ENCODE measurements around the gene C20orf204.

Gene C20orf204

GRCh38 chr20:64042054-64042781 lies 6.2 kb downstream of the C20orf204 start:
- no peak for DNase-seq

DNA sequence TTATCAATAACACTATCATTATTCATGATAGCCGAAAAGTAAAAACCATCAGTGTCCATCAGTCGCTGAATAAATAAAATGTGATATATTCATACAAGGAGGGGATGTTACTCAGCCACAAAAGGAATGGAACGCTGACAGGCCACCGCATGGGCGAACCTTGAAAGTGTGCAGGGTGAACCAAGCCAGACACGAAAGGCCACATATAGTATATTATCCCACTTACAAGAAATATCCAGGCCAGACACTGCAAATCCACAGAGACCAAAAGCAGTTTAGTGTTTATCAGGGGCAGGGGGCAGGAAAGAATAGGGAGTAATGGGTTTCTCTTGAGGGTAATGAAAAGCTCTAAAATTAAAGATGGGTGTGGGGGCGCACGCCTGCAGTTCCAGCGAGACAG lies 7.8 kb downstream of the C20orf204 start:
- DNase-seq: no peak

- DNase-seq: no peak
Measured at GRCh38 chr20:64044484-64045247, 8.7 kb downstream of the C20orf204 start.

DNA sequence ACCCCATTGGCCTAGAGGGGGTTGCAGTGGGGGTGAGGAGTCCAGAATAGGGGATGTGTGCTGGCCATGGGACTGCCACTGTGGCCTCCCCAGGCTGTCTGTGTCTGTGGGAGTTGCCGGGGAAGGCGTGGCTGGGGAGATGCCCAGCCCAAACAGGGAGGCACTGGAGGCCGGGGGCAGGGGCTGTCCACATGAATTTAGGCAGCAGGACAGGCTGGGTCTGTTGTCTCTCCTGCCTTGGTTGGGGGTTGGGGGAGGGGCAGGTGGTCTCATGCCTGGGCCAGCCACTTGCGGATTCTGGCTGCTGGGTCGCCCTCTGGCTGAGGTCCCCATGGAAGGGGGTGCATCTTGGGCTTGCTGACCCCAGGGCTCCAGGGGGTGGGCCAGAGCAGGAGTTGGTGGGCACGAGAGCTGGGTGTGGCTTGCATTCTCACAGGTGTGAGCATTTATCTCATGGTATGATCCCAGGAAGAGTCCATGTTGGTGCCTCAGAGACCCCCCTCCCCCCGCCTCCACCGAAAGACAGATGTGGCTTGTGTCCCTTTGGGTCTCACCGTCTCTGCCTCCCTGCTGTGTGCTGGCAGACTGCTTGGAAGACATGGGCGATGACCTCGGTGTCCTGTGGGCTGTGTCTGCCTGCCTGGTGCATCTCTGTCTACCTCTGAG lies 9.5 kb downstream of the C20orf204 start:
- DNase-seq: no peak

DNA sequence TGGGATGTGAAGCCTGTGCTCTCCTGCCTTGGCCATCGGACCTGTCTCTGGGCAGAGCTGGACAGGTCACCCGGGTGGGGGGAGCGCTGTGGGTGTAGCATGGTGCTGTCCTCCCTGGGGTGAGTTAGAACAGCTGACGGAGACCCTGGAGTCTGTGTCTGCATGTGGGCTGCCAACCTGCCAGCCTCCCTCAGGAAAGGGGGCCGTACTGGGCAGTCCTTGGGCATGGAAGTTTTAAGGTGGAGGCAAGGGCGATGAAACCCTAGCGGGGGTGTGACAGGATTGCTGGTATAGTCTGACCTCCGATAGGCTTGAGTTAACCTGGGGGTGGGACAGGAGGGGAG lies 11.0 kb downstream of the C20orf204 start:
- DNase-seq: no peak

DNA sequence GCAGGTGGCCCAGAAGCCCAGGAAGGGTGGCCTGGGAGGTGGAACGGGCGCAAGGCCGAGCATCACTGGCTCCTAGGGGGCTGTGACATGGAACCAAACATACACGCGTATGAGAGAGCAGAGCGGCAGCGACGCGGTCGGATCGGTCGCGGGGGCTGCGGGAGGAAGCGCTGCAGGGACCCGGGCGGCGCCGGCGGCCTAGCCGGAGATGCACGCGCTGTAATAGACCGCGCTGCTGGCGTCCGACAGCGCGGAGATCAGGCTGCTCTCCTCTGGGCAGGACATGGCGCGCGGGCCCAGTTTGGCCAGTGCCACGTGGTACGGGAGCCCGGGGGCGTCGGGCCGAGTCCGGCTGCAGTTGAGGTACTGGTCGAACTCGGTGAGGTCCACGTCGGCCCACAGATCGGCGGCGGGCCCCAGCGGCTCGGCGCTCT lies 12.0 kb downstream of the C20orf204 start:
- no peak for DNase-seq

- DNase-seq: no peak
Measured at GRCh38 chr20:64048402-64049044, 12.5 kb downstream of the C20orf204 start.

- DNase-seq: no peak
Measured at GRCh38 chr20:64049060-64049877, 13.3 kb downstream of the C20orf204 start, which contains the start of gene SOX18. TSS of gene SOX18 (minus strand) at chr20:64049639. CDS start at chr20:64049516, 123 bp downstream.

DNA sequence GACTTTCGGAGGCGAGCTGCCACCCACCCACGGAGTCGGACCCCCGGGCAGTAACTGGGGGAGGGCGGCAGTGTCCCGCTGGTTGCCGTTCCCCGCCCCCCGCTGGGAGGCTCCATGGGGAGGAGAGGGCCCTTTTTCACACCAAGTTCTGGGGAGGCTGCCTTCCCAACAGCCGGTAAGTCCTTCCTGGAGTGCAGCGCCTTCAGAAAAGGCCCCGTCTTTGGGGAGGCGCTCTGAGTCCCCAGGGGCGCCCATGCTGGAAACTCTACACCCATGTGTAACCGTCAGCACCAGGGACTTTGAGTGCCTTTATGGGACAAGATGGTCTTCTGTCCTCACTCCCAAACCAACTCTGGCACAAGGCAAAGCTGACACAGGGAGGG lies 13.9 kb downstream of the C20orf204 start:
- DNase-seq: no peak

GRCh38 chr20:64050261-64051032 lies 14.5 kb downstream of the C20orf204 start:
- no peak for DNase-seq

DNA sequence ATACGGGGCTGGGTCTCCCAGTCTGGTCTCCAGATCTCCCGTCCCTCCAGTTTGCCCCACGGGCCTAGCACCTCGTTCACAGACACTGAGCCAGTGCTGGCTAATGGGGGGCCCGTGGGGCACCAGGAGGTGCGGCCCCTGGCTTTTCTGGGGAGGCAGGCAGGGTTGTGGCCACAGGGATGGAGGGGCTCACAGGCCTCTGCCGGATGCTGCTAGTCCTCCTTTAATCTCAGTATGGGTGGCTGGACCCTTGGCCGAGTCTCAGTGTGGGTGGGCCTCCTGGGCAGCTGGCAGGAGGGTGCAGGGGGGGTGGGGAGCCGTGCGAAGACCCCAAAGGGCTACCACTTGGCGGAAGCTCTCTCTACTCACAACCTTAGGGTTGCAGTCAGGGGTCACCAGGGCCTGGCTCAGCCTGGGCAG lies 15.1 kb downstream of the C20orf204 start:
- no peak for DNase-seq

GRCh38 chr20:64051561-64052325 lies 15.8 kb downstream of the C20orf204 start:
- DNase-seq: no peak

DNA sequence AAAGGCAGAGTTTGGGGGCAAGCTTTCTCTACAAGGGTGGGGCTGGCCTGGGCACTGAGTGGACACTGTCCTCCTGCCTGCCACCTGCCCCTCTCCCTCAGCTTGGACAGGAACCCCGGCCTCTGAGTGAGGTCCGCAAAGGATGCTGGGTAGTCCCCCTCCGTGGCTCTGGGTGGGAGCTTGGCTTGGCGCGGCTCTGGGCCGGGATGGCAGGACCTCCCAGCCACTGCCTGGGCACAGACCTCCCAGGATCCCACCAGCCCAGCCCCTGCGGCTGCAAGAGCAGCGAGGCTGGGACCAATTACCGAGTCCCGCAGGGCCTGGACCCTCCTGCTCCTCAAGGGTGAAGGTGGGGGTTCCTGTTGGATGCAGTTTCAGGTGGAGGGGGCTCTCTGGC lies 16.3 kb downstream of the C20orf204 start:
- DNase-seq: no peak

GRCh38 chr20:64052987-64053840 lies 17.2 kb downstream of the C20orf204 start:
- DNase-seq: no peak

DNA sequence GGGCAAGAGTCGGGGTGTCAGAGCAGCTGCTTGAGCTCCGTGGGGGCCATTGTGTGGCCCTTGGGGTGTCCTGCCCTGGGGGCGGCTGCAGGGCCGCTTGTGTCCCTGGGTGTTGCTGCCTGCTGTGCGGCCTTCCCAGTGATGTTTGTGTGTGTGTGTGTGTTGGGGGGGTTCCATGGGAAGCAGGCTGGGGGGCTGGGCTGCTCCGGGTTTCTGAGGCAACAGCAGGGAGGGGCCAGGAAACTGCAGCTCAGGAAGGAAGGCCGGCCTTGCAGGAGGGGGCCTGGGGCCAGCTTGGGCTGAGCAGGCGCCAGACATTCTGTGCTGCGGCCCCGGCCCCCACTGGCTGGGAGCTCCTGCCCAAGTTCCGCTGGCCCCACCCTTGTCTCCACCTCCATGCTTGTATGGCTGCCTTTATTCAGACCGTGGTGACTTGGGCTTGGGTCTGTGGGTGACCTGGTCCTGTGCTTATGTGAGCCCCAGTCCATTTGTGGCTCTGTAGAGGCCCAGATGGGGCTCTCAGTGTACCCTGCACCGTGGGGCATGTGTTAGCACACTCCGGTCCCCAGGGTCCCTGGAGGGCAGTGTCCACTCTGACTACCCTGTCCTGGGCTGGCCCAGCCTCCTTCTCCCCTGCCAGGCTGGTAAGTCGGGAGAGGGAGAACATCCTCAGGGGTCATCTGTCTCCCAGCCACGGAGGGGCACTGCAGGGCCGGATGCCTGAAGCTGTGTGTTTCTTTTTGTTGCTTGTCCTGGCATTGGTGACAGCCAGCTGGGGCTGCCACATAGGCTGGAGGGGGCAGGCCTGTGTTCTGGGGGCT lies 18.1 kb downstream of the C20orf204 start:
- no peak for DNase-seq

- DNase-seq: no peak
Measured at GRCh38 chr20:64055396-64055892, 19.5 kb downstream of the C20orf204 start.

DNA sequence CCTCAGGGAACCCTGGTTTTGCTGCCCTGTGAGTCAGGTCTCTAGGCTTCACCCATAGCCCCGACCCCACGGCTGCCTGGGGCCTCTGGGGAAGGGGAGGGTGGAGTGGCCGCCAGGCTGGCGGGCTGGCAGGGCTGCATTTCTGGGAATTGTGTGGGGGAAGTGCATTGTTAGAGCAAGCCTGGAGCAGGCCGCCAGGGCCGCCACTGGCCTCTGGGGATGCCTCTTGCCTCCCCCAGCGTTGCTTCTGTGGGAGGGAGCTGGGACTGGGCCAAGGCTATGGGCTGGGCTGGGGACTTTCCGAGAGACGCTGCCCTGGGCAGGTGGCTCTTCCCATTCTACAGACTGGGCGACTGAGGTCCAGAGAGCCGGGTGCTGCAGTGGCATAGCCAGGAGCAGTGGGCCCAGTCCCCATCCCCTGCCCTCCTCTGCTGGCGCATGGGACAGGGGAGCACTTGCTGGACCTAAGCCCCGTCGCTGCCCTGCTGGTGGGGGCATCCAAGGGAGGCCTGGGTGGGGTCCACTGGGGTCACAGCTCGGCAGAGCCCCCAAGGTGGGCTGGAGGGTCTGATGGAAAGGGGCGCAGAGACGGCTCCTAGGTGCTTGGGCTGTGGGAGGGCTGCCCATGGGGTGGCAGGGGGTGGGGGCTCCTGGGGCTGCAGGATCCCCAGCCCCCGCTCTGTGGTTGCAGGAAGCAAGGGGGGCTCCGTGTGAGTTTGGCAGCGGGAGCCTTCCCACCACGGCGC lies 20.1 kb downstream of the C20orf204 start:
- no peak for DNase-seq

- no peak for DNase-seq
Measured at GRCh38 chr20:64056639-64056888, 20.6 kb downstream of the C20orf204 start.

Data from CD4-positive, alpha-beta T cell treated with Interleukin-10 for 1 hour (primary cell).